GM18951 (cell line): ENCODE measurements around the gene DMTF1.

ENCODE experiments used
- POLR2A ChIP-seq: IDR thresholded peaks from 4 replicates; pipeline ENCODE4 v1.6.1; 2011; ENCODE audit warnings: mild to moderate bottlenecking; ENCODE audit not compliant: insufficient read length, insufficient read depth; ENCODE audit errors: extremely low read depth
- in situ Hi-C: fragments of 300-500 bp; cut with MboI; formaldehyde crosslinking; loops from one replicate; pipeline ENCODE4 v1.12.0; 2022; ENCODE audit warnings: low sequenced_read_pairs, mixed read lengths, inconsistent platforms; ENCODE audit not compliant: unreplicated experiment

The DMTF1 gene

GRCh38 chr7:87151729-87152111 lies 533 bp upstream of the DMTF1 start:
- TF ChIP-seq POLR2A = no peak
- in situ Hi-C loops = no loop called here

DNA sequence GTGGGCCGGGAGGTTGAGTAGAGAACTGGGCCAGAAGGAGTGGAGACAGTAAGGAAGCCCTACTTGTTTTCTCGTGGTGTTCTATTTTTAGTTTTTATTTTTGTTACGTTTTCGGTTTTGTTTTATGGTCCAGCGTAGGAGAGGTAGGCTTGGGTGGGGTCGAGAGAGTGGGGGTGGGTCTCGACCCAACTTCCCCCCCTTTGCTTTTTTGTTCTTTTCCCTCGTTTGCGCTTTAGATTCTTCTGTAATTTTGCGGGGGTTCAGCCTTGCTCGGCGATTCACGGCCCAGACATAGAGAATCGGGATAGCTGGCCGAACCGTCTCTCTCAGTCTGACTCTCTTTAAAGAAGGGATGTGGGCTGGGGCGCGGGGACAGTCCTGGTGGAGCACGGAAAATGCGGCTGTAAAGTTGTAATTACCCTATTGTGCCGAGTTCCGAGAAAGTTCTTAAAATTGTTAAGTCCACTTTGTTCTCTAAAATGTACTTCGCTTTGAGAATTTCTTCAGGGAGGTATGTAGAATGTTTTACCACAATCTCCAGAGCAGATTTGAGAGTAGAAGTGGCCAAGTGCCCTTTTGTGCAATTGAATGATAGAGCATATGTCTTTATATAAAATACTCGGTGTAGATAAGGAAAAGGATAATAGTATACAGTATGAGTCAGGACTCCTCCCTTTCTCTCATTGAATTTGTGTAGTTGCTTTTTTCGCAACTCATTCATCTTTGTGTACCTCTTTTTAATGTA lies 816 bp downstream of the DMTF1 start:
- in situ Hi-C loops = no loop called here
- TF ChIP-seq POLR2A = no peak

- no peak for TF ChIP-seq POLR2A
- in situ Hi-C loops = no loop called here
Observed at GRCh38 chr7:87154166-87154565, 1.9 kb downstream of the DMTF1 start.

DNA sequence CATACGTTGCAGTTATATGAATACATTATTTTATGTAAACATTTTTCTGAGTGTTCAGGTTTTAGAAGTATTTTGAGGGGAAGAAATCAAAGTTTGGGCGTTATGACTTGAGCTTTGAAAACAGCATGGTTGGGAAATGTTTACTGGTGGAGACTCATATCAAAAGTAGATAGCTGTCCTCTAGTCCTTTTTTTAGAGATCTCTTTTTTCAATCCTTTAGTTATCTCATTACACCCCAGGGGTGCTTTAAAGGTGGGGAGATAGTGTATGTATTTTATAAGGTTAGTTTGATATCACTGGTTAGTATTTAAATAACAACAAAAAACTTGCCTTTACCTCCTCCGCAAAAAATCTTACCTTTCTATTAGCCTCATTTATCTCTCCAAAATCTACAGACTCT lies 2.3 kb downstream of the DMTF1 start:
- in situ Hi-C loops = no loop called here
- TF ChIP-seq POLR2A = no peak

- no peak for TF ChIP-seq POLR2A
- in situ Hi-C loops = no loop called here
Observed at GRCh38 chr7:87155788-87156187, 3.5 kb downstream of the DMTF1 start.

DNA sequence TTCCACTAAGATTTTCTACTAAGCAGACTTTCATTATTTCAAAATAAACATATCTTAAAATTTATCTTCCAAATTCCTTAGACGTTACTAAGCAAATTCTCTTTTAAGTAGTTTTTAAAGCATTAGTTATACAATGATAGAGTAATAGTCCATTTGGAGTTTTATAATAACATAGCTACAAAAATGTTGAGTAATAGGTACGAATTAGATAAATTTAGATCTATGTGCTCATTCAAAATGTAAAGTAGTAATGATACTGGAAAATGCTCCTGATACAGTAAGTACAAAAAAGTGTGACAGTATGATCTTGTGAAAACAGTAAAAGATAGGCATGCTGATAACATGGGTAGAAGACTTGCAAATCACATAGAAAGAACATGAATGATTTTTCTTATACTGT lies 4.5 kb downstream of the DMTF1 start:
- in situ Hi-C loops = no loop called here
- TF ChIP-seq POLR2A = no peak

DNA sequence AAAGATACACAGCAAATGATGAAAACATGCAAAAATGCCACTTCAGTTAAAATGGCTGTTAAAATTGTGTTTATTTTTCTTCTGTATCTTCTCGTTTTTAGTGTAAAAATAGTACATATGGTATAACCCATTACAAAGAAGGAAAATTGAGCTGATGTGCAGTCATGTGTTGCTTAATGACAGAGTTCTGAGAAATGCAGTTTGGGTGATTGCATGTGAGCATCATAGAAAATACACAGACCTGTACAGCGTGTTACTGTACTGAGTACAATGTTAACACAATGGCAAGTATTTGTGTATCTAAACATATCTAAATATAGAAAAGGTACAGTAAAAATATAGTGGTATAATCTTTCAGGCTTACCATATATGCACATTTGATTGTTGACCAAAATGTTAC lies 7.3 kb downstream of the DMTF1 start:
- in situ Hi-C loops = no loop called here
- TF ChIP-seq POLR2A = no peak

- in situ Hi-C loops = no loop called here
- TF ChIP-seq POLR2A = no peak
Observed at GRCh38 chr7:87164433-87164832, 12.2 kb downstream of the DMTF1 start.

DNA sequence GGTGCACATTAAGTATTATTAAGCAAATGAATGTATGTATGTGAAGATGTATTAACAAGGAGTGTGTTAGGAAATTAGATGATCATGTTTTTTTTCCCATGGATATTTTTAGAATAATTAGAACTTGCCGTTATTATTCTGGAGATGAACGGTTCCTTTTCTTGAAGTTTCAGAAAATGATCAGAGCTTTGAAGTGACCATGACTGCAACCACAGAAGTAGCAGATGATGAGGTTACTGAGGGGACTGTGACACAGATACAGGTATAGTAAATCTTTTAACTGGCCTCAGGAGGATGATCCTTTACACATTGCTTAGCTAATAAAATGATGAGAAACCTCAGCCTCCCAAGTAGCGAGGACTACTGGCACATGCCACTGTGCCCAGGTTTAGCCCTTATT lies 18.6 kb downstream of the DMTF1 start:
- in situ Hi-C loops = no loop called here
- TF ChIP-seq POLR2A = no peak

DNA sequence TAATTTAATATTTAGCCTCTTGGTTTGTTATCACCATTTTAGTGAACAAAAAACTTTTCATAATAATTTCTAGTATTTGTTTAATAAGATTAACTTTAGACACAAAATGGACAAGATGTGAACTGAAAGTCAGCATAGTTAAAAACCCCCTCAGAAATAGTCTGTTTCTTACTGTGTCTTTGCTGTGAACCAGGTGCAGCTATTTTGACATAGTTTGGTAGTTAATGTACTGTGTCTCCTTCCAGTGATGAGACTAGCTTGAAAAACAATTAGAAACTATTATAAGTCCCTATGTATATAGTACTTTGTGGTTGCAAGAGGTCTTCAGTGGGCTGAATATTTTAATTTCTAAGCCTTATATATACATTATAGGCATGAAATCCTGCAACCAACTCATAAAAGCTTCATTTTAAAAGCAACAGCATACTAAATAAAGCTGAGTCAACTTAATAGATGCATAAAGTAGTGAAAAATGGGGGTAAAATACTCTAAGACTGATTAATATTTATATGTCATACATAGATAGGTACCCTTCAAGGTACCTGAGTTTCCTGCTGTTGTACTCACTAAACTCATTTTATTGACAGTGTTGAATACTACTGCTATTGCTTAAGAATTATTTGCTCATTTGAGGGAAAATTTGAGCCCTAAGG lies 19.2 kb downstream of the DMTF1 start:
- in situ Hi-C loops = no loop called here
- TF ChIP-seq POLR2A = no peak

DNA sequence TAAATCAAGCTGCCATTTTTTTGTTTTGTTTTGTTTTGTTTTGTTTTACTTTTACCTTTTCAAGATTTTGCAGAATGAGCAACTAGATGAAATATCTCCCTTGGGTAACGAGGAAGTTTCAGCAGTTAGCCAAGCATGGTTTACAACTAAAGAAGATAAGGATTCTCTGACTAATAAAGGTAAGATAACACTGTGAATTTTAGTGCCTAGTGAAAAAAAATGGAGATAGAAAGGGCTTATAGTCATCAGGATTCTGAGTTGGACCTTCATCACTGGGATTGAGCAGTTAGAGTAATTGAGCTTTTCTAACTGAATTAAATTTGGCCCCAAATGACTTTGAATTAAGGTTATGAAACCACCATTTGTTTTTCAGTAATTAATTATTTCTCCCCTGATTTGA lies 21.2 kb downstream of the DMTF1 start:
- no peak for TF ChIP-seq POLR2A
- in situ Hi-C loops = no loop called here

GRCh38 chr7:87178320-87178719 lies 26.1 kb downstream of the DMTF1 start:
- in situ Hi-C loops = no loop called here
- no peak for TF ChIP-seq POLR2A

DNA sequence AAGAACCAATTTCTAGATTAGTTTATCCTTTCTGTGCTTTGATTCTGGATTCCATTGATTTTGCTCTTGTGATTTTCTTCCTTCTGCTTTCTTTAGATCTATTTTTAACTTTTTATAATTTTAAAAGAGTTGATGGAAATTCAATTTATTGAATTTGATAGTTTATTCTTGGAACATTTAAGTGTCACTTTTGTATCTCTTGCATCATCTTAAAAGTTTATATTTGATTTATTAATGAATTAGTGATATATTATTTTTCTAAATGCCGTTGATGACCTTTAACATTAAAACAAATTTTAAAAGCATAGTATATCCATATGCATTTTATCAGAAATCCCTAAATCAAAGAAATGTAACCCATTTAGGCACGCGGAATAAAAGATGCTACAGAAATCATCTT lies 26.9 kb downstream of the DMTF1 start:
- in situ Hi-C loops = no loop called here
- TF ChIP-seq POLR2A = no peak

DNA sequence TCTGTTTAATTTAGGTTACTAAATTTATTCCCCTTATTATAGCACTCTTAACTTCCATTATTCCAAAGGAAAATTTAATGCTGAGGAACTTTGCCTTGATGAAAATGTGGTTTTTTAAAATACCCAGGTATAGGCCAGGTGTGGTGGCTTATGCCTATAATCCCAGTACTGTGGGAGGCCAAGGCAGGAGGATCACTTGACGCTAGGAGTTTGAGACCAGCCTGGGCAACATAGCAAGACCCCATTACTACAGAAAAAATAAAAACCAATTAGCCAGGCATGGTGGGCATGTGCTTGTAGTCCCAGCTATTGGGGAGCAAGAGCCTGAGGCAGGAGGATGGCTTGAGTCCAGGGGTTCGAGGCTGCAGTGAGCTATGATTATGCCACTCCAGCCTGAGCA lies 34.9 kb downstream of the DMTF1 start:
- in situ Hi-C loops = no loop called here
- TF ChIP-seq POLR2A = no peak
